Measurements from ENCODE around the gene SPRED3.

The SPRED3 gene

GRCh38 chr19:38386971-38387549 is 1.4 kb upstream of the SPRED3 start:
- TF ChIP-seq CTCF (IDR thresholded peaks at IDR 0.05; ENCODE audit: low read depth, low read length, missing control alignments), result no peak
- no peak overlapping the region; the same call in 1 of the 2 replicates for H3K4me3 ChIP-seq (ENCODE audit: low read depth, low read length)
- DNase-seq (ENCODE audit: low read depth), result no peak

GRCh38 chr19:38387550-38388348 is 748 bp upstream of the SPRED3 start, which contains the start of gene GGN:
Gene GGN (minus strand): TSS chr19:38388034. CDS start chr19:38387261, 773 bp downstream.
- peak within 1 kb of the TSS; percentile 12 for H3K4me3 ChIP-seq (ENCODE audit: low read depth, low read length)
- DNase-seq (ENCODE audit: low read depth), result no peak
- TF ChIP-seq CTCF (IDR thresholded peaks at IDR 0.05; ENCODE audit: low read depth, low read length, missing control alignments), result no peak

- H3K4me3 ChIP-seq (ENCODE audit: low read depth, low read length), result no peak overlapping the region
- no peak for DNase-seq (ENCODE audit: low read depth)
- TF ChIP-seq CTCF (IDR thresholded peaks at IDR 0.05; ENCODE audit: low read depth, low read length, missing control alignments), result no peak
Observed at GRCh38 chr19:38389101-38389925, 816 bp downstream of the SPRED3 start.

GRCh38 chr19:38389957-38390924 is 1.7 kb downstream of the SPRED3 start:
- H3K4me3 ChIP-seq (ENCODE audit: low read depth, low read length), result no peak overlapping the region
- no peak for DNase-seq (ENCODE audit: low read depth)

GRCh38 chr19:38391911-38392464 is 3.5 kb downstream of the SPRED3 start:
- no peak for DNase-seq (ENCODE audit: low read depth)

More at GRCh38 chr19:38389957-38390924, 1.7 kb downstream of the SPRED3 start:
- TF ChIP-seq CTCF (IDR thresholded peaks at IDR 0.05; ENCODE audit: low read depth, low read length, missing control alignments), result no peak

More at GRCh38 chr19:38391911-38392464, 3.5 kb downstream of the SPRED3 start:
- no peak overlapping the region for H3K4me3 ChIP-seq (ENCODE audit: low read depth, low read length)
- TF ChIP-seq CTCF (IDR thresholded peaks at IDR 0.05; ENCODE audit: low read depth, low read length, missing control alignments), result no peak

All from GM12864 (cell line).